Measurements from ENCODE around the gene OS9. TPM values are rescaled to one million over a fixed set of nuclear protein-coding genes. Genes with fewer than 3 reads are reported as not detected.
A peak's percentile ranks its signal among the peaks of the same experiment; 100 is the strongest.

Gene OS9
- total and polyA plus RNA-seq, 5 donors from 2014 or later = 59.2 to 151 (median 66.5) TPM

DNA sequence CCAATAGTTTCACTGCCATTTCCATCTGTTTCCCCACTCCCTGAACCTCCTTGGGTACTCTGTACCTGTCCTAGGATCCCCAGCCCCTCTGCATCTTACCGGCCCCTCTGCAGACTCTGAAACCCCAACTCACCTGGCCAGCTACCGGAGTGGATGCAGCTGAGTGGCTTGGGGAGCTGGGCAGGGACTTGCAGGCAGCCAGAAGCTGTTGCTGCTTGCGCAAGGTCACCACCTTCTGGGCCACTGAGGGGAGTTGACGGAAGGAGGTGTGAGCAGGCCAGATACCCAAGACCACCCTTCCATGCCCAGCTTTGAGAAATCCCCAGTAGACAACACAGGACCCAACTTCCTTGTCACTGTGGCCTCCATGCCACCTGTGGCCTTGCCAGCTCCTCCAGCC is 38.3 kb downstream of the OS9 start:
- H3K27me3 ChIP-seq (ENCODE audit: control insufficient read depth, insufficient read depth, low read length) = no peaks in the 10 kb centered on the region
- no peak overlapping the region for H3K4me3 ChIP-seq (ENCODE audit: low read depth, low read length)
- H3K4me1 ChIP-seq (ENCODE audit: control insufficient read depth, insufficient read depth, low read length, poor library complexity, severe bottlenecking) = no peaks in the 10 kb centered on the region
- ATAC-seq (ENCODE audit: low read depth in 2 of 2) = no peak
- H3K27ac Mint-ChIP-seq = peak overlapping the region in 1 of 3 donors; percentile 63
- H3K27ac ChIP-seq (ENCODE audit: insufficient read depth, low read length, poor library complexity, severe bottlenecking) = no peak overlapping the region
- no peaks in the 10 kb centered on the region for H3K27me3 Mint-ChIP-seq
- H3K4me3 Mint-ChIP-seq = no peak overlapping the region
- no peaks in the 10 kb centered on the region for H3K9me3 Mint-ChIP-seq
- peaks cover 57% of the 10 kb centered on the region for H3K36me3 Mint-ChIP-seq
- peaks cover 84% of the 10 kb centered on the region for H3K36me3 ChIP-seq (ENCODE audit: control insufficient read depth, insufficient read depth, low read length)
- peaks cover 0 to 18% (median 13%) of the 10 kb centered on the region in 4 donors for H3K4me1 Mint-ChIP-seq
- no peaks in the 10 kb centered on the region for H3K9me3 ChIP-seq (ENCODE audit: control insufficient read depth in 2 of 2, low read length in 2 of 2)
- DNase-seq = no peak

DNA sequence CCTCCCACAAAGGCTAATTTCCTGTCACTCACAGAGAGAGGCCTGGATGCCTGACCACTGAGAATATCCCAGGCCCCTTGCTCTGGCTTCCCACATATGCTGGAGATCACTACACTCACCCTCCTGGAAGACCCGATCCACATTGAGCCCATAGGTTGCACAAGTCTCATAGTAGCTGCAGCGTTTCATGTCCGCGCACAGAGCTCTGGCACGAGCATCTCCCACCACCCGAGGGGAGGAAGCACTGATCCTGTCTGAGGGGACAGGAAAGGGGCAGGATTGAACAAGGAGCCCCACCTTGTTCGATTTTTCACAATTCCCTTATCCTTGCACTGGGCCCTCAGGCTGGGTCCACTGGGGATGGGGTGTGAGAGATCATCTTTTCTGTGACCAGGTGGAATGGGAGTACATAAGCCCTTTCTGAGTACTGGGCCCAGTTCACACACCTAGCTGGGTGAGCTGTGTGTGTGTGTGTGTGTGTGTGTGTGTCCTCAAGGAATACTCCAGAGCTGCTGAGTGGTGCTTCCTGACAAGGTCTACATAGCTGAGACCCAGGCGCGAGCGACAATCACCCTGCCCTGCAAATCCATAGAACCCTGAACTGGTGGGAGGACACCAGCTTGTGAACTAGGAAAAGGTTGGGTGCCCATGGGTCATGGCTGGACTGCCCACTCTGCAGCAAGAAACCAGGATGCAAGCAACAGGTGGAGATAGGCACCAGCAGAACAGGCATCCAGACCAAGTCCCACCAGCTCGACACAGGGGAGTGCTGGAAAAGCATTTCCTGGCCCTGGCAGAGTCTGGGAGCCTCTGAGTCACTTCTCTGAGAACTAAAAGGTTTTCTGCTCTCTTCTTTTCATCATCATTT is 39.0 kb downstream of the OS9 start:
- no peak overlapping the region for H3K4me3 Mint-ChIP-seq
- Histone ChIP-seq H3K27ac (ENCODE audit: insufficient read depth, low read length, poor library complexity, severe bottlenecking) (no peak overlapping the region), H3K36me3 (ENCODE audit: control insufficient read depth, insufficient read depth, low read length) (peaks cover 79% of the 10 kb centered on the region), H3K4me3 (ENCODE audit: low read depth, low read length) (no peak overlapping the region), H3K9me3 (ENCODE audit: control insufficient read depth in 2 of 2, low read length in 2 of 2) (no peaks in the 10 kb centered on the region), H3K4me1 (ENCODE audit: control insufficient read depth, insufficient read depth, low read length, poor library complexity, severe bottlenecking) (no peaks in the 10 kb centered on the region), H3K27me3 (ENCODE audit: control insufficient read depth, insufficient read depth, low read length) (no peaks in the 10 kb centered on the region)
- H3K27me3 Mint-ChIP-seq = no peaks in the 10 kb centered on the region
- no peaks in the 10 kb centered on the region for H3K9me3 Mint-ChIP-seq
- no peak for DNase-seq
- ATAC-seq (ENCODE audit: low read depth in 2 of 2) = no peak
- H3K27ac Mint-ChIP-seq = peak overlapping the region in 1 of 3 donors; percentile 63
- H3K4me1 Mint-ChIP-seq = peaks cover 0 to 18% (median 13%) of the 10 kb centered on the region in 4 donors
- H3K36me3 Mint-ChIP-seq = peaks cover 54% of the 10 kb centered on the region

DNA sequence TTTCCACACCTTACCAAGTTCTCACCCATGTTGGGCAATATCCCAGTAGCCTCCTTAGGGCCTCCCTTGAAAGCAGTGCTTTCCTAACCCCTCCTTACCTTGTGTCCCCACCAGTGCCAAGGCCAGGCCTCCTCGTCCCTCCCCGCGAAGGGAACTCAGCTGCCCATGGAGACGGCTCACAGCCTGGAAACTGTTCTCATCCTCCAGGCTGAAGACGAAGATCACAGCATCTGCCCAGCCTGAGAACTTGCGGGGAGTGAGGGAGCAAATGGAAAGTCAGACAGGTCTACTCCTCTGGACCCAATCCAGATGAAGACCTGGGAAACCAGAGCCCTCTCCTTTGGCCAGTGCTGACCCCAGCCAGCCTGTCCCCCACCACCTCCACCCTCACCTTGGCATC is 40.0 kb downstream of the OS9 start:
- peaks cover 49% of the 10 kb centered on the region for H3K36me3 Mint-ChIP-seq
- no peaks in the 10 kb centered on the region for H3K27me3 Mint-ChIP-seq
- peak overlapping the region; percentile 37 for H3K27ac ChIP-seq (ENCODE audit: insufficient read depth, low read length, poor library complexity, severe bottlenecking)
- DNase-seq = no peak
- no peaks in the 10 kb centered on the region for H3K27me3 ChIP-seq (ENCODE audit: control insufficient read depth, insufficient read depth, low read length)
- peaks cover 72% of the 10 kb centered on the region for H3K36me3 ChIP-seq (ENCODE audit: control insufficient read depth, insufficient read depth, low read length)
- no peak overlapping the region for H3K4me3 ChIP-seq (ENCODE audit: low read depth, low read length)
- no peak overlapping the region for H3K4me3 Mint-ChIP-seq
- ATAC-seq (ENCODE audit: low read depth in 2 of 2) = no peak
- no peaks in the 10 kb centered on the region for H3K9me3 ChIP-seq (ENCODE audit: control insufficient read depth in 2 of 2, low read length in 2 of 2)
- peaks cover 0 to 19% (median 12%) of the 10 kb centered on the region in 4 donors for H3K4me1 Mint-ChIP-seq
- H3K4me1 ChIP-seq (ENCODE audit: control insufficient read depth, insufficient read depth, low read length, poor library complexity, severe bottlenecking) = peaks cover 5% of the 10 kb centered on the region
- peak overlapping the region in 1 of 3 donors; percentile 76 for H3K27ac Mint-ChIP-seq
- no peaks in the 10 kb centered on the region for H3K9me3 Mint-ChIP-seq

DNA sequence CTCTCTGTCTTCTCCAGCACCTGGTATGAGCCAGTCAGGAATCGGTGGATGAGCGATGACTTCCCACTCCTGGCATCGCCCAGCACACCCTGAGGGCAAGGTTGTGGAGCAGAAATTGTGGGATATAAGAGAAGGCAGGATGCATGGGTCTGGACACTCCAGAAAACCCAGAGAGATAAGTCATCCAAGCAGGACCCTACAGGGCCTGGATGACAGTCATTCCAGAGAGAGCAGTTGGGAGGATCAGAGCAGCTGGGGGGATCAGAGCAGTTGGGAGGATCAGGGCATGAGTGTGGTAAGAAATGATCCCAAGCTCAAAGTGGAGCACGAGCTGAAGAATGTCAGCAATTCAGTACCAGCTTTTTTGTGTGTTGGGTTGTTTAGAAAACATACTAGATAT is 40.7 kb downstream of the OS9 start:
- peaks cover 44% of the 10 kb centered on the region for H3K36me3 Mint-ChIP-seq
- no peak for DNase-seq
- H3K4me3 ChIP-seq (ENCODE audit: low read depth, low read length) = no peak overlapping the region
- peaks cover 68% of the 10 kb centered on the region for H3K36me3 ChIP-seq (ENCODE audit: control insufficient read depth, insufficient read depth, low read length)
- no peaks in the 10 kb centered on the region for H3K9me3 ChIP-seq (ENCODE audit: control insufficient read depth in 2 of 2, low read length in 2 of 2)
- peak overlapping the region; percentile 37 for H3K27ac ChIP-seq (ENCODE audit: insufficient read depth, low read length, poor library complexity, severe bottlenecking)
- ATAC-seq (ENCODE audit: low read depth in 2 of 2) = no peak
- H3K9me3 Mint-ChIP-seq = no peaks in the 10 kb centered on the region
- H3K27me3 ChIP-seq (ENCODE audit: control insufficient read depth, insufficient read depth, low read length) = no peaks in the 10 kb centered on the region
- peak overlapping the region; percentile 55 to 89 (median 67) for H3K27ac Mint-ChIP-seq
- H3K27me3 Mint-ChIP-seq = no peaks in the 10 kb centered on the region
- peaks cover 0 to 25% (median 17%) of the 10 kb centered on the region in 4 donors for H3K4me1 Mint-ChIP-seq
- H3K4me1 ChIP-seq (ENCODE audit: control insufficient read depth, insufficient read depth, low read length, poor library complexity, severe bottlenecking) = peaks cover 12% of the 10 kb centered on the region
- H3K4me3 Mint-ChIP-seq = peak overlapping the region in 2 of 4 donors; percentile 81 to 86

DNA sequence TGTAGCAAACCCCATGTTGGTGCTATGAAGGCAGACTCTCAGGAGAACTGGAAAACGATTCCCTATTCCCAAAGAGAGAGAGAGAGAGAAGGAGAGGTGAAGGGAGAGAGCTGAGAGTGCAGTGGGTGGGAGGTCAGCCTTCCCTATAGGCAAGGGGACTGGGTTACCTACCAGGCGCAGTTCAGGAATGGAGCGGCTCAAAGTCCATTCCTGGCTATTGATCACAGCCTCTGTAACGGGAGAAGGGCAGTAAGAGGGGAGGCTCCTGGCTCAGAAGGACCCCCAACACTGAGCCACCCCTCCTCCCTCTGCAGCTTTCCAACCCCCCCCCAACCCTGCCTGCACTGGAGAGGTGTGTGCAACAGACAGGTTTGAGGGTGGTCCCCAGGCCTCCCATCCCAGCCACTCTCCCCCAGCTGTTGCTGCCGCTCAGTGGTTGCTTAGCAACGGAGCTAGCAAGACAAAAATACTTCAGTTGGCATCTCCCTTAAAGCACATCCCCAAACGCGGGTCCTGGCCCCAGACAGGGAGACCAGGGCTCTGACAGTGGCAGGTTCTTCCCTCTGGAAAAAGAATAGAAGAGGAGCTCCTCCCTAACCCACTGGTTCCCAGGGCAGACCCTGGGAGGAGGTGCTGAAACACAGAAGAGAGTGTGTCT is 41.4 kb downstream of the OS9 start:
- Histone ChIP-seq H3K4me3 (ENCODE audit: low read depth, low read length) (no peak overlapping the region), H3K4me1 (ENCODE audit: control insufficient read depth, insufficient read depth, low read length, poor library complexity, severe bottlenecking) (peaks cover 19% of the 10 kb centered on the region), H3K27me3 (ENCODE audit: control insufficient read depth, insufficient read depth, low read length) (no peaks in the 10 kb centered on the region), H3K27ac (ENCODE audit: insufficient read depth, low read length, poor library complexity, severe bottlenecking) (peak overlapping the region; percentile 23), H3K9me3 (ENCODE audit: control insufficient read depth in 2 of 2, low read length in 2 of 2) (no peaks in the 10 kb centered on the region), H3K36me3 (ENCODE audit: control insufficient read depth, insufficient read depth, low read length) (peaks cover 62% of the 10 kb centered on the region)
- H3K9me3 Mint-ChIP-seq = no peaks in the 10 kb centered on the region
- ATAC-seq (ENCODE audit: low read depth in 2 of 2) = no peak
- H3K4me1 Mint-ChIP-seq = peaks cover 0 to 31% (median 18%) of the 10 kb centered on the region in 4 donors
- H3K4me3 Mint-ChIP-seq = peak overlapping the region in 2 of 4 donors; percentile 68 to 81
- H3K36me3 Mint-ChIP-seq = peaks cover 40% of the 10 kb centered on the region
- no peak for DNase-seq
- H3K27ac Mint-ChIP-seq = peak overlapping the region; percentile 55 to 68 (median 67)
- H3K27me3 Mint-ChIP-seq = no peaks in the 10 kb centered on the region

DNA sequence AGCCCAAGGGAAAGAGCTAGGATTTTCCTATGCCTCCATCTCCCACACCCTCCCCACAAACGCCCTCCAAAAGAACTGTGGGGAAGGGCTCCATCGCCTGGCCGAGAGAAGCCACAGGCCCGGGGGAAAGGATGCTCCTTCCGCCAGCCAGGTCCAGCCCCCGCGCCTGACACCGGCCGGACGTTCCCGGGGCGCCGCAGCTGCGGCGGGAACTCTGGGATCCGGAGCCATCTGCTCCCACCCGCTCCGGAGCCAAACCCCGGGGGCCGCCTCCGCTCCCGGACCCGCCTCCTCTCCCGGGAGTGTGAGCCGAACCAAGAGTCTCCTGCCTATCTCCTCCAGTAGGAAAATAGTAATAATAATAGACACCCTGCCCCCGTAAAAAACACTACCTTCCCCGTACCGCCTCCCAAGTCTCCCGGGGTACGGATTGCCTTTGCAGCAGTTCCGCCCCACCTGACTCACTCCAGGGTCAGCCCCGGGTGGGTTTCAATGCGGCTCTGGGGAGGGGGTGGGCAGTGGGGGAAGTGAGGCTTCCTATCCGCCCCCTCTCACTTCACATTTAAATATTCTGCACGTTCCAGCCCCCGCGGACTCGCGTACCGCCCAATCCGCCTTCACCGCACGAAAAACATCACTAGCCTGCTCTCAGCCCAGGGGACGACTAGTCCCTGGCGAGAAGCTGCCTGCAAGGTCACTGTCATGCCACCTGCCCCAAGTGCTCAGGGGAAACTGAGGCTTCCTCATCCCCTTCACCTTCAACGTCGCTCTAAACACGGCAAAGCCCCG is 42.2 kb downstream of the OS9 start:
- H3K4me1 ChIP-seq (ENCODE audit: control insufficient read depth, insufficient read depth, low read length, poor library complexity, severe bottlenecking) = peaks cover 26% of the 10 kb centered on the region
- Mint-ChIP-seq H3K36me3 (peaks cover 40% of the 10 kb centered on the region), H3K9me3 (peaks cover 0 to 2% (median 0%) of the 10 kb centered on the region in 7 donors), H3K4me3 (peak overlapping the region in 1 of 4 donors; percentile 59), H3K4me1 (peaks cover 0 to 38% (median 25%) of the 10 kb centered on the region in 4 donors), H3K27me3 (no peaks in the 10 kb centered on the region), H3K27ac (peak overlapping the region in 1 of 3 donors; percentile 51)
- peaks cover 53% of the 10 kb centered on the region for H3K36me3 ChIP-seq (ENCODE audit: control insufficient read depth, insufficient read depth, low read length)
- no peaks in the 10 kb centered on the region for H3K9me3 ChIP-seq (ENCODE audit: control insufficient read depth in 2 of 2, low read length in 2 of 2)
- H3K27me3 ChIP-seq (ENCODE audit: control insufficient read depth, insufficient read depth, low read length) = no peaks in the 10 kb centered on the region
- H3K4me3 ChIP-seq (ENCODE audit: low read depth, low read length) = no peak overlapping the region
- no peak for ATAC-seq (ENCODE audit: low read depth in 2 of 2)
- H3K27ac ChIP-seq (ENCODE audit: insufficient read depth, low read length, poor library complexity, severe bottlenecking) = no peak overlapping the region
- no peak for DNase-seq

DNA sequence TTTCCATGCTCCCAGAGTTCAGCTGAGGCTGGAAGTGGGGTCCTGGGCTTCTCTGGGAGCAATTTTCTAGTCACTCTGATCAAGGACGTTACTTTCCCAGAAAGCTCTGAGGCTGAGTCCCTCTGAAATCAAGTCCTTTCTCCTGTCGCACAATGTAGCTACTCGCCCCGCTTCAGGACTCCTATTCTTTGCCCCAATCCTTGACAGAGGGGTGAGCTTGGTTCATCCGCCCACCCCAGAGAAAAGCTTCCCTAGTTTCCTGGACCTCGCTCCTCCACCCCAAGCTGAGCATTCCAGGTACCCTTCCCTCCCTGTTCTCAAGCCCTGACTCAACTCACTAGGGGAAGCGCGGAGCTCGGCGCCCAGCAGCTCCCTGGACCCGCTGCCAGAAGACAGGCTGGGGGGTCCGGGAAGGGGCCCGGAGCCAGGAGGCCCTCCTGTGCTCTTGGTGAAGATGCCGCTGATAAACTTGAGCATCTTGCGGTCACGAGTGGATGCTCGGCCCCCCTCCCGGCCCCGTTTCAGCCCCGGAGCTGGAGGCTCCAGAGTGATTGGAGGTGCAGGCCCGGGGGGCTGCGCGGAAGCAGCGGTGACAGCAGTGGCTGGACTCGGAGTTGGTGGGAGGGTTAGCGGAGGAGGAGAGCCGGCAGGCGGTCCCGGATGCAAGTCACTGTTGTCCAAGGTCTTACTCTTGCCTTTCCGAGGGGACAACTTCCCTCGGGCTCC is 43.0 kb downstream of the OS9 start:
- Histone ChIP-seq H3K4me3 (ENCODE audit: low read depth, low read length) (no peak overlapping the region), H3K27ac (ENCODE audit: insufficient read depth, low read length, poor library complexity, severe bottlenecking) (no peak overlapping the region), H3K27me3 (ENCODE audit: control insufficient read depth, insufficient read depth, low read length) (no peaks in the 10 kb centered on the region), H3K9me3 (ENCODE audit: control insufficient read depth in 2 of 2, low read length in 2 of 2) (no peaks in the 10 kb centered on the region), H3K36me3 (ENCODE audit: control insufficient read depth, insufficient read depth, low read length) (peaks cover 46% of the 10 kb centered on the region), H3K4me1 (ENCODE audit: control insufficient read depth, insufficient read depth, low read length, poor library complexity, severe bottlenecking) (peaks cover 34% of the 10 kb centered on the region)
- peaks cover 0 to 2% (median 0%) of the 10 kb centered on the region in 7 donors for H3K9me3 Mint-ChIP-seq
- H3K27me3 Mint-ChIP-seq = no peaks in the 10 kb centered on the region
- peaks cover 0 to 46% (median 29%) of the 10 kb centered on the region in 4 donors for H3K4me1 Mint-ChIP-seq
- ATAC-seq (ENCODE audit: low read depth in 2 of 2) (no peak), DNase-seq (no peak)
- H3K27ac Mint-ChIP-seq = peak overlapping the region in 2 of 3 donors; percentile 23 to 51
- peaks cover 35% of the 10 kb centered on the region for H3K36me3 Mint-ChIP-seq
- peak overlapping the region in 3 of 4 donors; percentile 29 to 59 (median 32) for H3K4me3 Mint-ChIP-seq

Data from CD4-positive, CD25-positive, alpha-beta regulatory T cell (primary cell).